Small intestine (tissue), 7 donors: ENCODE data around the gene DCDC2C. TPM values are rescaled to one million over a fixed set of nuclear protein-coding genes. Genes with fewer than 3 reads are reported as not detected.

Source experiments
- DNase-seq, 2 donors: peaks; one replicate each; pipeline versions ENCODE4 v3.0.0 to v3.0.0-alpha.2; 2013
- FAIRE-seq: peaks from 2 replicates; lab custom pipeline; 2012; peaks lifted over from hg19 to GRCh38; lab: Jason Lieb, UNC
- H3K27ac ChIP-seq, 3 donors: one replicate each; pipeline ENCODE4 v1.5.1; 2013; ENCODE audit warnings: low read length in 2 of 3, mild to moderate bottlenecking in 2 of 3, control low read depth in 1 of 3, inconsistent platforms in 1 of 3, low read depth in 1 of 3, moderate library complexity in 1 of 3
- H3K27me3 ChIP-seq, 3 donors: one replicate each; pipeline ENCODE4 v1.6.1; 2013; ENCODE audit warnings: low read length in 3 of 3, inconsistent platforms in 1 of 3; ENCODE audit not compliant: control insufficient read depth in 3 of 3, insufficient read depth in 3 of 3
- H3K36me3 ChIP-seq, 3 donors: one replicate each; pipeline ENCODE4 v1.6.1; 2013; ENCODE audit warnings: low read length in 3 of 3, inconsistent platforms in 1 of 3, low read depth in 1 of 3, mild to moderate bottlenecking in 1 of 3, moderate library complexity in 1 of 3; ENCODE audit not compliant: control insufficient read depth in 3 of 3, insufficient read depth in 2 of 3
- H3K4me1 ChIP-seq, 3 donors: one replicate each; pipeline ENCODE4 v1.6.1; 2013; ENCODE audit warnings: low read length in 2 of 3, inconsistent platforms in 1 of 3, low read depth in 1 of 3, mild to moderate bottlenecking in 1 of 3, moderate library complexity in 1 of 3; ENCODE audit not compliant: control insufficient read depth in 3 of 3, insufficient read depth in 2 of 3
- H3K4me3 ChIP-seq, 3 donors: one replicate each; pipeline ENCODE4 v1.5.1; 2013; ENCODE audit warnings: low read length in 3 of 3, control low read depth in 1 of 3, inconsistent platforms in 1 of 3, low read depth in 1 of 3, mild to moderate bottlenecking in 1 of 3, moderate library complexity in 1 of 3
- H3K9me3 ChIP-seq, 2 donors: one replicate each; pipeline ENCODE4 v1.6.1; 2013; ENCODE audit warnings: low read depth in 1 of 2, low read length in 1 of 2; ENCODE audit not compliant: control insufficient read depth in 2 of 2, insufficient read depth in 1 of 2
- WGBS, 3 donors: extraction: QIAGEN DNeasy Blood & Tissue Kit; methylation state at CpG; one replicate each; pipeline ENCODE4 v1.1.7; 2013; 5-methylcytosine and 5-hydroxymethylcytosine counted together
- polyA plus RNA-seq, 4 donors: library from polyadenylated mRNA; stranded (reverse) in 3 of 4; unstranded in 1 of 4; fragments of 200-250 nt in 3 of 4; fragments of 120-200 nt in 1 of 4; gene quantifications; one replicate each; pipeline versions ENCODE4 v1.2.1 to v1.2.3, GENCODE V29; 2013
- donor health status: healthy with polysubstance abuse.
- donor health status: control.
- donor health status: control.
- donor health status: Bipolar disorder and iron deficiency.
- donor health status: healthy.

Gene DCDC2C
- polyA plus RNA-seq, 4 donors, result not detected

GRCh38 chr2:3876685-3877084, 173.3 kb downstream of the DCDC2C start:
- Histone ChIP-seq H3K27ac (no peak overlapping the region), H3K27me3 (no peaks in the 10 kb centered on the region), H3K36me3 (no peaks in the 10 kb centered on the region), H3K4me3 (no peak overlapping the region), H3K9me3 (no peaks in the 10 kb centered on the region), H3K4me1 (no peaks in the 10 kb centered on the region)
- 37 to 43% (median 41%) methylated on average over 3 of the region's 3 CpGs for WGBS, 3 donors
- DNase-seq (no peak), FAIRE-seq (no peak)

- DNase-seq, result no peak
- H3K27ac ChIP-seq, result no peak overlapping the region
- peaks cover 0 to 9% of the 10 kb centered on the region in 2 donors for H3K9me3 ChIP-seq
- no peaks in the 10 kb centered on the region for H3K36me3 ChIP-seq
- H3K4me1 ChIP-seq, result no peaks in the 10 kb centered on the region
- no peaks in the 10 kb centered on the region for H3K27me3 ChIP-seq
- H3K4me3 ChIP-seq, result no peak overlapping the region
- WGBS, 3 donors, result 70 to 85% (median 81%) methylated on average over 24 of the region's 24 CpGs
- FAIRE-seq, result no peak
Observed at GRCh38 chr2:3885629-3886628, 182.6 kb downstream of the DCDC2C start.

- Histone ChIP-seq H3K27ac (no peak overlapping the region), H3K4me3 (no peak overlapping the region), H3K36me3 (no peaks in the 10 kb centered on the region), H3K9me3 (peaks cover 0 to 2% of the 10 kb centered on the region in 2 donors), H3K4me1 (no peaks in the 10 kb centered on the region), H3K27me3 (no peaks in the 10 kb centered on the region)
- WGBS, 3 donors, result 43 to 70% (median 67%) methylated on average over 2 of the region's 2 CpGs
- no peak for DNase-seq
- FAIRE-seq, result no peak
Observed at GRCh38 chr2:3895021-3895420, 191.6 kb downstream of the DCDC2C start.

Other genes starting within 250 kb of the DCDC2C start
- gene ADI1, start 184.0 kb upstream of the DCDC2C start, polyA plus RNA-seq, result 100 to 1,000 TPM in 2 of 4 donors, 10 to 100 TPM in 2; 65.4 to 615 (median 197) TPM
- gene RNASEH1, start 145.2 kb upstream of the DCDC2C start, polyA plus RNA-seq, result 10 to 100 TPM in 2 of 4 donors, 1 to 10 TPM in 2; 5.1 to 16.4 (median 9.6) TPM
- gene RPS7, start 128.3 kb upstream of the DCDC2C start, polyA plus RNA-seq, result 1,000 to 10,000 TPM; 1,641 to 2,574 (median 2,254) TPM
- 1 to 10 TPM in 3 of 4 donors, not detected in 1; 1.0 to 4.1 (median 2.2) TPM for gene COLEC11, start 108.5 kb upstream of the DCDC2C start, polyA plus RNA-seq
- under 1 TPM in 1 of 4 donors, not detected in 3; 0.07 TPM for gene ALLC, start 45.4 kb upstream of the DCDC2C start, polyA plus RNA-seq